Posterior cingulate gyrus (tissue), 11 donors: ENCODE measurements around the gene RNF112.

ENCODE experiments used
- DNase-seq, 10 donors: peaks; one replicate each; pipeline versions ENCODE4 v3.0.0 to v3.0.0-alpha.2; 2020 to 2021; ENCODE audit warnings: mixed read lengths in 3 of 10
- intact Hi-C: fragments of 100-400 bp; cut with DNase I; formaldehyde crosslinking; loops from one replicate; pipeline ENCODE4 v1.15.1; 2023

The RNF112 gene

DNA sequence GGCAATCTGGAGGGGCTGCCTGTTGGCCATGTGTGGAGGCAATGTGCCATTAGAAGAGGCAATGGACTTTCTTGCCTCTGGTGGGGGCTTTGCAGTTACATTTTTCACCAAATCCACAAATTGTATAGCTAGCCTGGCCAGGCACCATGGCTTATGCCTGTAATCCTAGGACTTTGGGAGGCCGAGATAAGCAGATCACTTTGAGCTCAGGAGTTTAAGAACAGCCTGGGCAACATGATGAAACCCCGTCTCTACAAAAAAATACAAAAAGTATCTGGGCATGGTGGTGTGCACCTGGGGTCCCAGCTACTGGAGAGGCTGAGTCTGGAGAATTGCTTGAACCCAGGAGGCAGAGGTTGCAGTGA lies 2.7 kb upstream of the RNF112 start:
- intact Hi-C loops: no loop called here

DNA sequence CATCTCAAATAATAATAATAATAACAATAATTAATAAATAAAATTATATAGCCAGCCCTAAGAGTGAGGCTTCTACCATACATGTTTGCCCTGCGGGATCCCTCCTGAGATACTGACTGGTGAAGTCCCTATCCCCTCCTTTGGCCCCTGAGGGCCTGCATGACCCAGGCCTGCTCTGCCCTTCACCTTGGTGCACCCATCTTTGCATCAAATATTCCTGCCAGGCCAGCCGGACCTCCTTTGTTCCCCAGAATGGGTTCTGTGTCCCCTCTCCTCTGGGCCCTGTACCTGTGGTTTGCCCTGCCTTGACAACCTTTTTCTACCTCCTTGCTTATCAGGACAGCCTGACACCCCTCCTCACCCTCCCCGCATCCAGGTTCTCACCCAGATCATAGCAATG lies 2.0 kb upstream of the RNF112 start:
- intact Hi-C loops: no loop called here
- DNase-seq: no peak

More for the DNA sequence above, 2.7 kb upstream of the RNF112 start:
- no peak for DNase-seq

DNA sequence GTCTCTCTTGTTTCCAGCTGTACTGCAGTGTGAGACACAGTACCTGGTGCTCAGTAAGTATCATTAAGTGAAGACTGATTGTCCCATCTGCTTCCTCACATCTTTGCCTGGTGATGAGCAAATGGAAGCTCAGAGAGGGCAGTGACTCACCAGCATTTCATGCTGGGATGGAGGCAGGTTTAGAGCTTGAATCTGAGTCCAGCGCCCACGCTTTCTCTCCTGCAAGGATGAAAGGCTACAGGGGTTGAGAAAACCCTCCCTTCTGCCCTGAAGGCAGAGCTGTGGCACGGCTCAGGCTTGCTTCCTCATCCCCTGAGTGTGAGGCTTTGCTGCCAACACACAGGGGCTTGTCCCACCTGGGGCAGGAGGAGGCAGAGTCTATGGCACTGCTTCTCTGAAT lies 1.5 kb upstream of the RNF112 start:
- intact Hi-C loops: no loop called here
- peak in 2 of 10 donors; percentile 72 to 82 for DNase-seq

DNA sequence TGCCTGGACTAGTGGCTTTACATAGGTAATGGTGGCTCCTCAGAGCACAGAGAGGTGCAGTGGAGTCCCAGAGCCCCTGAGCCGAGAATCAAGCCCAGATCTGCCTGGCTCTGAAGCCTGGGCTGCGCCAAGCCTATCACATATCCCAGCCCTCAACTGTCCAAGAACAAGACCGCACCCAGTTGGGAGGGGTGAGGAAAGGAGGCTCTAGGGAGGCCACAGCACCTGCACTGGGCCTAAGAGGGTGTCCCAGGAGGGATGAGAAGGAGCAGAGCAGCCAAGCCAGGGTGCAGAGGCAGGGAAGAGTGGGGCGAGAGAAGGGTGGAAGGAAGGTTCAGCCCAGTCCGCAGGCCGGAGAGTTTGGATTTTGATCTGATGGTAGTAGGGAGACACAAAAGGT lies 941 bp upstream of the RNF112 start:
- intact Hi-C loops: no loop called here
- DNase-seq: peak in 1 of 10 donors; percentile 37

DNA sequence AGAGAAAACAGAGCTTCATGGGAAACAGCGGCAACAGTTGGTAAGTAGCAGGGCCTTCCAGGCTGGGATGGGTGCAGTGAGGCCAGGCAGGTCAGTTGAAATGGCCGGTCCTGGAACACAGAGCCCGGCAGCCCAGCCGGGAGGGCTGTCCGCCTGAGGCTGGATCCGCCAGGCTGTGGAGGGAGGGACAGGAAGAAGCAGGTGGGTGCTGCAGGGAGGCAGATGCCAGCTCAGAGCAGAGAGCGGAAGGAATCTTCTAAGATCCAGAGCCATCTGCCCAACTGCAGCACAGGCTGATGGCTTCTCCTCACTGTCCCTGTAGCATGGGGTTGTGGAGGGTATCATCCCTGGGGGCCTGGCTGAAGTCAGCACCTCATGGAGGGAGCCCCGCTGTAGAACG lies 599 bp downstream of the RNF112 start:
- intact Hi-C loops: no loop called here

DNA sequence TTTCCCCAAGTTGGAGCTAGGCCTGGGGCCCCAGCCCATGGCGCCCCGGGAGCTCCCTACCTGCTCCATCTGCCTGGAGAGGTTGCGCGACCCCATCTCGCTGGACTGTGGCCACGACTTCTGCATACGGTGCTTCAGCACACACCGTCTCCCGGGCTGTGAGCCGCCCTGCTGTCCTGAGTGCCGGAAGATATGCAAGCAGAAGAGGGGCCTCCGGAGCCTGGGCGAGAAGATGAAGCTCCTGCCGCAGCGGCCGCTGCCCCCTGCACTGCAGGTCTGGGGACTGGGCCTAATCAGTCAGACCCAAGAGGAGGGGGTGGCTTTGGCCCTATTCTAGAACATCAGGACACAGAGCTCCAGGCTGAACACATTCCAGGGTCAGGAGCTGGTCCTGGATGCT lies 1.5 kb downstream of the RNF112 start:
- DNase-seq: peak in 1 of 10 donors; percentile 72
- intact Hi-C loops: no loop called here

More for the DNA sequence above, 599 bp downstream of the RNF112 start:
- peak in 8 of 10 donors; percentile 48 to 93 (median 62) for DNase-seq

DNA sequence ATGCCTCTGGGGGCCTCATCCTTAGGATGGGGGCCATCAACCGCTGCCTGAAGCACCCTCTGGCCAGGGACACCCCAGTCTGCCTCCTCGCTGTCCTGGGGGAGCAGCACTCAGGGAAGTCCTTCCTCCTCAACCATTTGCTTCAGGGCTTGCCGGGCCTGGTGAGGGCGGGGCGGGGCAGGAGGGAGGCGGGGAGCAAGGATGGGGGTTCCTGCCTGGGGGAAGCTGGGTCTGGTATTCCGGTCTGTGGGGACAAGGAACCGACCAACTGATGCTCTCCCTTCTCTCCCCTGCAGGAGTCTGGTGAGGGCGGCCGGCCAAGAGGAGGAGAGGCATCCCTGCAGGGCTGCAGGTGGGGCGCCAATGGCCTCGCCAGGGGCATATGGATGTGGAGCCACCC lies 2.0 kb downstream of the RNF112 start:
- DNase-seq: peak in 1 of 10 donors; percentile 70
- intact Hi-C loops: no loop called here

DNA sequence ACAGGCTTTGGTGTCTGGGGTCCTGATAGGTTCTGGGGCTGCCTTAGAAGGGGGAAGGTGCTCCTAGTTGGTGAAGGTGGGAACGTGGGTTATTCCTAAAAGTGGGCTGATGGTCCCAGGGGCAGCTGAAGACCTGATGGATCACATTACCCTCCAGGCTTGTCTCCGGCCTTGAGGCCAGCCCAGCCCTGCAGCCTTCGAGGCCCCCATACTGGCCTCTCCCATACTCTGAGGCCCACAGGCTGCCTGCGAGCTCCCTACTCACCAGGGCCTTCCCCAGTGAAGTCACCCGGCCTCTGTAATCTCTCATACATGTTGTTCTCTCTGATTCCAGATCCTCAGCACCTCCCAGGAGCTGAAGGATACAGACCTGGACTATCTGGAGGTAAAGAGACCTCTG lies 2.7 kb downstream of the RNF112 start:
- intact Hi-C loops: no loop called here
- peak in 1 of 10 donors; percentile 53 for DNase-seq

DNA sequence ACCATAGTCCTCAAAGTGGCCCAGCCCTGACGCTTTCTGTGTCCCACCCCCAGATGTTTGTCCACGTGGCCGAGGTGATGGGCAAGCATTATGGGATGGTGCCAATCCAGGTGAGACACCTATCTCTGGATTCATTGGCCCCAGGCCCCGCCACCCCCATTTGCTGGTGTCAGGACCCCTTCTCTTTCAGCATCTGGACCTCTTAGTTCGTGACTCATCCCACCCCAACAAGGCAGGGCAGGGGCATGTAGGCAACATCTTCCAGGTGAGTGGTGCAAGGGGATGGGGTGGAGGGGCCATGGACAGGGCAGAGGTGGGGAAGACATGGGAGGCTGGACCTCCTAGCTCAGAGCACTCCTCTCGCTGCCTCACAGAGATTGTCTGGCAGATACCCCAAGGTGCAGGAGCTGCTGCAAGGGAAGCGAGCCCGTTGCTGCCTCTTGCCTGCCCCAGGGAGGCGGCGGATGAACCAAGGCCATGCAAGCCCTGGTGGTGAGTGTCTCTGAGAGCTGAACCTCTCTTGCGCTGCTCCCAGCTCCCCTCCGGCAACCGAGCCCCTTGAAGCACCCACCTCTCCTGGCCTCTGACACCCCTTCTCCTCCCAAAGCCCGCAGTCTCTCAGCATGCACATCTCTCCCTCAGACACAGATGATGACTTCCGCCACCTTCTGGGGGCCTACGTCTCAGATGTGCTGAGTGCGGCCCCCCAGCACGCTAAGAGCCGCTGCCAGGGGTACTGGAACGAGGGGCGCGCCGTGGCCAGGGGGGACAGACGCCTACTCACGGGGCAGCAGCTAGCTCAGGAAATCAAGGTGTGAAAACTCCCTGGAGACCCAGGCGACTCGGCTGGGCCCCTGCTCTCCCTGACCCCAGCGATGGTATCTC lies 3.6 kb downstream of the RNF112 start:
- peak in 1 of 10 donors; percentile 84 for DNase-seq
- intact Hi-C loops: no loop called here

DNA sequence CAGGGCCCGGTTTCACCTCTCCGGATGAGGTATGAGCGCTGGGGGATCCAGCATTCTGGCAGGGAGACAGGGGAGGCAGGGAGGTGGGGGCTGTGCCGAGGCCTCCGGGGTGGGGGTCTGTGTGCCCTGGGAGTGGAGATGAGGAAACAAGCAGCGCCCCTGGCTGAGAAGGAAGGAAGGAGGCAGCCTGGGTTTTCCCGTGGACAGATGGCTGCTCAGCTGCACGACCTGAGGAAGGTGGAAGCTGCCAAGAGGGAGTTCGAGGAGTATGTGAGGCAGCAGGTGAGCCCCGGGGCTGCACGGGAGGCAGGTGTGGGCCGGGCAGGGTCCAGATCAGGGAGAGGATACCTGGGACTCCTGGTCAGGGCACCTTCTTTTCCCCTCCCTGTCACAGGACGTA lies 4.3 kb downstream of the RNF112 start:
- intact Hi-C loops: no loop called here
- peak in 1 of 10 donors; percentile 82 for DNase-seq

DNA sequence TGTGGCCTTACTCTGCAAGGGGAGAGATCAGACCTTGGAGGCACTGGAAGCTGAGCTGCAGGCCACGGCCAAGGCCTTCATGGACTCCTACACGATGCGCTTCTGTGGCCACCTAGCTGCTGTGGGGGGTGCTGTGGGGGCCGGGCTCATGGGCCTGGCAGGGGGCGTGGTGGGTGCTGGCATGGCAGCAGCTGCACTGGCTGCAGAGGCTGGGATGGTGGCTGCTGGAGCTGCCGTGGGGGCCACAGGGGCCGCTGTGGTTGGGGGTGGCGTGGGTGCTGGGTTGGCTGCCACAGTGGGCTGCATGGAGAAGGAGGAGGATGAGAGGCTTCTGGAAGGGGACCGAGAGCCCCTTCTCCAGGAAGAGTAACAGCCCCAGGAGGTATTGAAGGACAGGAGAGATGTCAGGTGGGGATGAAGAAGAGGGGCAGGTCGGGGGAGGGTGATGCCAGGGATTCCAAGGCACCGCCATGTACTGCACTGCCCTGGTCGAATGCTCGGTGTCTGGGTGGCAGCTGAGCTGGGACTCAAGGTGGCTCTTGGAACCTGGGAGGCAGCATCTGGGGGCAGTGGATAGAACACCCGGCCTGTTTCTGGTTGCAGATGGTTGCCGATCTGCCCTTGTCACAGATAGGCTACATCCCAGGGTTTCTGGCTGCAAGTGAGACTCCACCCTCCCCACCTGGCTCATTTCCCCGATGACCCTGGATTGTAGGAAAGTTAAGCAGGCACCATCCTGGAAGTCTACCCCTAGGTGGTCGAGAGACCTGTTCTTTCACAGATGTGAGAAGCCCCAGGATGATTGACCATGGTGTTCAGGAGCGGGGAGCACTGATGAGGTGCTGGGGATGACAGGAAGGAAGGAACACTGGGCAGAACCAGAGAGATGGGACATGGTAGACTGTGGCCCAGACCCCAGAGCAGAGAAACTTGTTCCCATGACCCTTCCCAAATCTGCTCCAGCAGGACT lies 5.1 kb downstream of the RNF112 start:
- peak in 1 of 10 donors; percentile 67 for DNase-seq
- intact Hi-C loops: no loop called here

DNA sequence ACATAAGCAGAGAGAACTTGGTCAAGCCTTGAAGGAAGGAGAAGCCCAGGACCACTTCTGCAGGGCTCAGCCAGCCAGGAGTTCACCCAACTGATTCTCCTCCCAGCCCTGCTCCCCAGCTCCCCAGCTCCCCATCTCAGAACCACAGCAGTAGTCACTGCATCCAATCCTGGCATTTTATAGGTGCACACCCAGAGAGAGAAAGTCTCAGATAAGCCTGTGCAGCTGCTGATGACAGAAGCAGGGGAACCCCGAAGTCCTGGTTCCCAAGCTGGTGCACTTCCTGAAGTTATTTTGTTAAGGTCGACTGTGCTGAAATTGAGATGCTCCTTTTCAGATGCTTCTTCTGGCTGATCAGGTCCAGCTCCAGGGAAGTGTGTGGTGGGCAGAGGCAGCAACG lies 6.6 kb downstream of the RNF112 start:
- intact Hi-C loops: no loop called here
- DNase-seq: peak in 1 of 10 donors; percentile 70

DNA sequence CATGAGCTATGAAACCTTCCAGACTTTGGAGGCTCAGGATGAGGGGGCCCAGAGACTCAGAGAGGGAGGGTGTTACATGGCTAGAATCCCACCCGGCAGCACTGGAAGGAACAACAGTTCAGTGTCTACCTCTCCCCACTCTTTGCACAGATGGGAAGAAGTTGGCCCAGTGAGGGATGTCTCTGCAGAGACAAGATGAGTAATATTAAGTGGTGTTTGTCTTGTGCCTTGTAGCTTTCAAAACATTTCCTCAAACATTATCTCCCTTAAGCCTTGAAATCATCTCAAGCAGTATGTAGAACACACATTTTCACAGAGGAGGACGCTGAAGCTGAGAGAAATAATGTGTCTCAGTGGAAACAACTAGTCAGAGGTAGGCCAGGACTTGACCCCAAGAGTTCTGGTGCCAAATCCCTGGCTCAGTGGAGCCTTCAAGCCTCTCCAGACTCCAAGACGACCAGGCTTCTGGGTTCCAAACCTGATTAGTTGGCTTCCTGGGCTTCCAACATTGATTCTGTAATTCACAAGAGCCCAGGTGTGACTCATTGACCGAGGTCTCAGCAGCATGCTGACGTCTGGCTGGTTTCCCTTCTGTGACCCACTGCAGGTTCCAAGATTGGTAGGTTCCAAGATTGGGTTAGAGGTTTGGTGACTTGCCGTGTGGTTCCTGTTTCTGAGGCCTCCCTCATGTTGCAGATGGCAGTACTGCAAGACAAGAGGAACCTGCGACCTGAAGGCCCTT lies 7.4 kb downstream of the RNF112 start:
- no peak for DNase-seq
- intact Hi-C loops: no loop called here

DNA sequence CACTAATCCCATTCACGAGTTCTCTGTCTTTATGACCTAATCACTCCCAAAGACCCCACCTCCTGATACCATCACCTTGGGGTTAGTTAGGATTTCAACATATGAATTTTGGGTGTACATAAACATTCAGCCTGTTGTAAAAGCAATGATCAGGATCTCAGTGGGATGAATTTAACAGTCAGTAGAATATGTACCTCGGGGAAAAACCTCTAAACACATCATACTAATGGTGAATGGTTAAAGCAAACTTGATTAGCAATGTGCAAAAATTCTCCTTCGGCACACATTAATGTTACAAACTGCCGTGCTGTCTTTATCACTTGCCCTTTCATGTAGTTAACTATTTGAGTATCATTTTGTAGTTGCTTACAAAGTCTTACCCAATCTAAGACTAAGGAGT lies 10.2 kb downstream of the RNF112 start:
- DNase-seq: no peak
- intact Hi-C loops: no loop called here

DNA sequence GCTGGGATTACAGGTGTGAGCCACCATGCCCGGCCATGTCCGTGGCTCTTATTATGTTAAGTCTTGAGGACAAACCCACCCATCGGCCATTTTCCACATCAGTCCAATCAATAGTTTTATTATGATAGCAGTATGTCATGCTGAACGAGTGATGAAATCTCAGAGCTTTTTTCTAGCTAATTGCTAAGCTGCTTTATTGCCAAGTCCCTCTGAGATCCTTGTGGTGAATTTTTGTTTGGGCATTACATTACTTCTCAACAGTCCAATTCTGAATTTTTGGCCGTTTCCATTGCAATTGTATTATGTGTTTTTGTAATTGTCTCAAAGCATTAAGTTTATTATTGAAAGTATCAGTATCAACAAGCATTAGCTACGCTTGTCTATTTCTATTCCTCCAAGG lies 10.9 kb downstream of the RNF112 start:
- intact Hi-C loops: no loop called here
- no peak for DNase-seq

DNA sequence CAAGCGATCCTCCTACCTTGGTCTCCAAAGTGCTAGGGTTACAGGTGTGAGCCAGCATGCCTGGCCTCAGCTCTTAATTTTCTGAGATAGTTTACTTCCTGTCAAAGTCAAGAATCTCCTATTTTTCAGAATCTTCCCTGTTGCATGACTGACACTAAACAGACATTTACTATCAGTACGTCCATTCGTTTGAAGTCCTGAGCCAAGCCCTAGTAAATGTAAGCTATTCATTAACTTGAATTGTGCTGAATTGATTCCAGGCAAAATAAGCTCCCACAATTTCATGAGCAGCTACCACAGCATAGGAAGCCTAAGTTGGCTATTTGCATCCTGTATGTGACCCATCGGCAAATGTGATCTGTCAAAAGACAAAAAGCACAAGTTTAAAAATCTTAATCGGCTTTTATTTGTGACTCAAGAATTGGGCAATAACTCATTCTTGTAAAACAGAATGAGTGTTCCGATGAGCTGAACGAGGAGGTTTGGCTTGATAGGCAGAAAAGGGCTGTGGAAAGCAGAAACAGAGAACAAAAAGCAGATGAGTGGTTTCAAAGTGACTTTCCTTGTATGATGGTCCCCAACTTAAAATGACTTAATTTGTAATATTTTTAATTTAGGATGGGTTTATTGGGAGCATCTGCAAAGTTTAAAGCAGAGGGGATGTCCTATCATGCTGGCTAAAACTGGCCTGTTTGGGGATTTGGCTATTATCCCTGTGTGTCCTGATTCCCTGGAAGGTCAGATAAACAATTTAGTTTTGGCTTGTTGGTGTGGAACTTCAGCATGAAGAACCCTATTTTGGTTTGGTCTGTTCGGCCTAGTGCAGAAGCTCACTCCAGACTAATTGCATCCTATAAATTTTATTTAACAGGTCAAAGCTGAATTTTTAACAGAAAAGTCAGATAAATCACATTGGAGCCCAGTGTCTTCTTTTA lies 14.2 kb downstream of the RNF112 start:
- no peak for DNase-seq
- intact Hi-C loops: no loop called here

DNA sequence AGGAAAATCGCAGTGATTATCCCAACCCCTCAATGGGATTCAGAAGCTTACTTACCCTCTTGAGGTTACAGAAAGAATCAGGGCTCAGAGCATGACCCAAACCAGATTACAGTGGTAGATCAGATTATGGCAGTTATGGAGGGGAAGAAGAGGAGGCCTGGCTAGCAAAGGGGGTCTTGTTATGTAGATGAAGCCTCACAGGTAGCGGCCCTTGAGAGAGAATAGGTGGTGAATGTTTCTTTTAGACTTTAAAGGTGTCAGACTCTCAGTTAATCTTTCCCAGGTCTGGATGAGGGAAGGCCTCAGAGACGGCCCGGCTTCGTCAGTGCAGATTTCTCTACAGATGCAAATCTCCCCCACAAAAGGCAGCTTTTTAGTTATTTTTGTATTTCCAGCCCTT lies 15.6 kb downstream of the RNF112 start:
- DNase-seq: no peak
- intact Hi-C loops: no loop called here

DNA sequence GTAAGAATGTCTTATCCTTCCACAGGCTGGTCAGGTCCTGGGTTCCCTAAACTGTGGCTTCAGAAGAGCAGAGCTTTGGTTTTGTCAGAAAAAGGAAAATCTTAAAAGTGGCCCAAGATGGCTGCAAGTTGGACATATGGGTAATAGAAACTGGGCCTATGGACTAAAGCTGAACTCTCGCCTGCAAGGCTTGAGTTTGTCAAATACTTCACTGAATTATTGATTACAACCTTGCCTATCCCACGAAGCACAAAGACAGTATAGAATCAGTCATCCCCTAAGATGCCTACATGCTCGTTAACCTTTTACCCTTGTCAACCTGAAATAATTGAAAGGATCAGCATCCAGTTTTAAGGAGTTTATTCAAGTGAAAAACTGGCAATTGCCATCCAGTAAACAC lies 20.7 kb downstream of the RNF112 start:
- no peak for DNase-seq
- intact Hi-C loops: no loop called here

DNA sequence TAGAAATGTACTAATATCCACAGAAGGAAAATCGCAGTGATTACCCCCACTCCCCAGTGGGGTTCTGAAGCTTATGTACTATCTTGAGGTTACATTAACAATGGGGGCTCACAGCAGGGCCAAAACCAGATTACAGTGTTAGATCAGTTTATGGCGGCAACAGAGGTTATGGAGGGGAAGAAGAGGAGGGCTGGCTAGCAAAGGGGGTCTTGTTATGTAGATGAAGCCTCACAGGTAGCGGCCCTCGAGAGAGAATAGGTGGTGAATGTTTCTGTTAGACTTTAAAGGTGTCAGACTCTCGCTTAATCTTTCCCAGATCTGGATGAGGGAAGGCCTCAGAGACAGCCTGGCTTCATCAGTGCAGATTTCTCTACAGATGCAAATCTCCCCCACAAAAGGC lies 22.2 kb downstream of the RNF112 start:
- no peak for DNase-seq

More for the DNA sequence above, 22.2 kb downstream of the RNF112 start:
- intact Hi-C loops: no loop called here
